A549 (cell line): ENCODE results near the gene RAPGEF6.

ENCODE experiments used
- CTCF ChIP-seq: fragments of >200 bp; sonication (Bioruptor Twin); formaldehyde crosslinking; IDR thresholded peaks from 3 replicates; pipeline ENCODE4 v1.5.1; 2016
- POLR2A ChIP-seq: IDR thresholded peaks from 2 replicates; pipeline ENCODE4 v1.6.1; 2012; ENCODE audit warnings: mild to moderate bottlenecking, low read length
- RCOR1 ChIP-seq: fragments of 150-350 bp; IDR thresholded peaks from 2 replicates; pipeline ENCODE4 v1.6.1; 2014; ENCODE audit warnings: antibody characterized with exemption, low read length, low read depth
- SMC3 ChIP-seq: fragments of >200 bp; sonication (Bioruptor Twin); formaldehyde crosslinking; IDR thresholded peaks from 3 replicates; pipeline ENCODE4 v1.6.1; 2018; ENCODE audit warnings: inconsistent platforms
- TF ChIP-seq, protein P1 (sequence below): IDR thresholded peaks from 2 replicates; pipeline ENCODE4 v1.6.1; 2012

GRCh38 chr5:131457193-131457592 is 177.8 kb downstream of the RAPGEF6 start:
- TF ChIP-seq CTCF (no peak), POLR2A (no peak), RCOR1 (no peak), SMC3 (no peak)
- TF ChIP-seq, protein P1, sequence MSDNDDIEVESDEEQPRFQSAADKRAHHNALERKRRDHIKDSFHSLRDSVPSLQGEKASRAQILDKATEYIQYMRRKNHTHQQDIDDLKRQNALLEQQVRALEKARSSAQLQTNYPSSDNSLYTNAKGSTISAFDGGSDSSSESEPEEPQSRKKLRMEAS = no peak
